Fibroblast of villous mesenchyme (primary cell): Measurements from ENCODE around the gene IL1RAPL2. TPM values are rescaled to one million over a fixed set of nuclear protein-coding genes. Genes with fewer than 3 reads are reported as not detected.

Source experiments
- DNase-seq: peaks from one replicate; pipeline ENCODE4 v3.0.0-alpha.2; 2010; ENCODE audit warnings: low read depth
- H3K4me3 ChIP-seq: 2 replicates; pipeline ENCODE4 v1.5.1; 2011; ENCODE audit warnings: low read depth, mild to moderate bottlenecking, low read length
- total RNA-seq: library from RNA; depleted of rRNA; stranded (reverse); fragments of >200 nt; gene quantifications from 2 replicates; pipeline ENCODE4 v1.2.3, GENCODE V29; 2012
- TF ChIP-seq, protein P1 (sequence below): IDR thresholded peaks from 2 replicates; pipeline ENCODE4 v1.5.1; 2012; ENCODE audit warnings: low read depth, mild to moderate bottlenecking, low read length; ENCODE audit not compliant: insufficient read depth

The IL1RAPL2 gene
- total RNA-seq, 1 donor = 0.43 TPM

DNA sequence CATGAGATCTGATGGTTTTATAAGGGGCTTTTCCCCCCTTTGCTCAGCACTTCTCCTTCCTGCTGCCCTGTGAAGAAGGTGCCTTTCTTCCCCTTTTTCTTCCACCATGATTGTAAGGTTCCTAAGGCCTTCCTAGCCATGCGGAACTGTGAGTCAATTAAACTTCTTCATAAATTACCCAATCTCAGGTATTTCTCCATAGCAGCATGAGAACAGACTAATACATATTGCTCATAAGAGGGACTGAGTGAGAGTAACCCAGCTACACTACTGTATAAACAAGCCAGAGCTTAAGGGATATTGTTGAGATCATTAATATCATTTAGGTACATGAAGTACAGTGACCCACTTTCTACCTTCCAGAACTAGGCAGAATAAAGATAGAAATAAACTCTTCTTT is 551.6 kb downstream of the IL1RAPL2 start:
- TF ChIP-seq, protein P1, sequence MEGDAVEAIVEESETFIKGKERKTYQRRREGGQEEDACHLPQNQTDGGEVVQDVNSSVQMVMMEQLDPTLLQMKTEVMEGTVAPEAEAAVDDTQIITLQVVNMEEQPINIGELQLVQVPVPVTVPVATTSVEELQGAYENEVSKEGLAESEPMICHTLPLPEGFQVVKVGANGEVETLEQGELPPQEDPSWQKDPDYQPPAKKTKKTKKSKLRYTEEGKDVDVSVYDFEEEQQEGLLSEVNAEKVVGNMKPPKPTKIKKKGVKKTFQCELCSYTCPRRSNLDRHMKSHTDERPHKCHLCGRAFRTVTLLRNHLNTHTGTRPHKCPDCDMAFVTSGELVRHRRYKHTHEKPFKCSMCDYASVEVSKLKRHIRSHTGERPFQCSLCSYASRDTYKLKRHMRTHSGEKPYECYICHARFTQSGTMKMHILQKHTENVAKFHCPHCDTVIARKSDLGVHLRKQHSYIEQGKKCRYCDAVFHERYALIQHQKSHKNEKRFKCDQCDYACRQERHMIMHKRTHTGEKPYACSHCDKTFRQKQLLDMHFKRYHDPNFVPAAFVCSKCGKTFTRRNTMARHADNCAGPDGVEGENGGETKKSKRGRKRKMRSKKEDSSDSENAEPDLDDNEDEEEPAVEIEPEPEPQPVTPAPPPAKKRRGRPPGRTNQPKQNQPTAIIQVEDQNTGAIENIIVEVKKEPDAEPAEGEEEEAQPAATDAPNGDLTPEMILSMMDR = no peak
- no peak for DNase-seq
- no peak overlapping the region for H3K4me3 ChIP-seq

DNA sequence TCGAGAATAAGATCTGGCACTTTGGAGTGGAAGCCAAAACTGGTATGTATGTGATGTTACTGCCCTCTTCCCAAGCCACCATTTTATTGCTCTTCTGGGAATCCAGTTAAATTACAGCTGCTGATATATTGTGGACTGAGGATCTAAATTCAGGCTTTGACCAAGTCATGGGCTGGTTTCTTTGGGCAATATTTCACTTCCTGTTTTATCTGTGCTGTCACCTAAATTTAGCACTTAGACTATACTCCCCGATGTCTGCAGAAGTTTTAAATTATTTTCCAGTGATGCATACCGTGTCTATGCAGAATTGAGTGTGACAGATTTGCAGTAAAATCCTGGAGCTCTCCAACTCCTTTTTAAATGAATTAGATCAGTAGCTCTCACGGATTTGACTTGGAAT is 554.5 kb downstream of the IL1RAPL2 start:
- TF ChIP-seq, protein P1 = no peak
- no peak overlapping the region for H3K4me3 ChIP-seq
- DNase-seq = no peak

DNA sequence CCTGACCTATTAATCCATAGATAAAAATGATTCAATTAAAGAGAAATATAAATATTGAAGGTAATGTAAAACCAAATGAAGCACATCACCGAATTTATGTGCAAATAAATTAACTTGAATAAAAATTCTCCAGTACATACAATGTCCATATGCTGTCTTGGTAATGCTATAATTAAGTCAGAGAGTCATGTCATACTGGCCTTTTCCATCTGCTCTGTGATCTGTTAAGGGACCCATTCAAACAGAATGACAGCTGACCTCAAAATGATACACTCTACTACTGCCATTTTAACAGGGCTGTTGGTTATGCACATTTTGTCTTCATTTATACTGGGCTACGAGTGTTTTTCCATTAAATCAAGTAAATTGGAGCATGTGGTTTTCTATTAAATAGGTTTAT is 555.2 kb downstream of the IL1RAPL2 start:
- DNase-seq = no peak
- TF ChIP-seq, protein P1 = no peak
- no peak overlapping the region for H3K4me3 ChIP-seq

DNA sequence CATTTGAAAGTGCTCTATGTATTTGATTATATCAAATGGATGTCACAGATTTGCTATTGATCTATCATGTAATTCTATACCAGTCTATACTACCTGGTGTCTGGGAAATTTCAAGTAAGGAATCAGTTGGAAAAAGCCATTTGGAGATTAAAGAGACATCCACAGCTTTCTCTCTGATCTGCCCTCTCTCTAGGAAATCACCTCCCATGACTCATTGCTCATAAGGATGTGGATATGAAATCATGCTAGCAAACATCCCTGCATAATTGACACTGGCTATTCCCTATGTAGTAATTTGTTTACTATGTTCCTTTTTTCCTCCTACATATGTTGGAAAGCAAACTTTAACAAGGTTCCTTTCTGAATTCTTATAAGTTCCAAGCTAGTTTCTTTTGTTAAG is 560.2 kb downstream of the IL1RAPL2 start:
- TF ChIP-seq, protein P1 = no peak

DNA sequence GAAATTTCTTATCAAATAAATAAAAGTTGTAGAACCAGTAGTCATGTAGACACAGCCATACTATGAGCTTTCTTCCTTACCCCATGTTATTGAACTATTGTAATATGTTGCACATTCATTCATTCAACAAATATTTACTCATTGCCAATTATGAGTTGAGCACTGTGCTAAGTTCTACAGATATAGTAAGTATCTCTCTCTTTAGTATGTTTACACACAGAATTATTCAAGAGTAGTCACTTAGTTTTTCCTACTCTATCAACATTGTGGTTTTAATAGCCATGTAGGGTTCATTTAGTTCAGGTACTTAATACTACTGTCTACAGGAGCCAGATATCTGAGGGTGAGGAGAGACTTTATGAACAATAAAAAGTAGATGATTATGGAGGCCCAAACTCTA is 568.3 kb downstream of the IL1RAPL2 start:
- H3K4me3 ChIP-seq = no peak overlapping the region
- no peak for DNase-seq
- TF ChIP-seq, protein P1 = no peak

More for the DNA sequence above, 560.2 kb downstream of the IL1RAPL2 start:
- DNase-seq = no peak
- no peak overlapping the region for H3K4me3 ChIP-seq

DNA sequence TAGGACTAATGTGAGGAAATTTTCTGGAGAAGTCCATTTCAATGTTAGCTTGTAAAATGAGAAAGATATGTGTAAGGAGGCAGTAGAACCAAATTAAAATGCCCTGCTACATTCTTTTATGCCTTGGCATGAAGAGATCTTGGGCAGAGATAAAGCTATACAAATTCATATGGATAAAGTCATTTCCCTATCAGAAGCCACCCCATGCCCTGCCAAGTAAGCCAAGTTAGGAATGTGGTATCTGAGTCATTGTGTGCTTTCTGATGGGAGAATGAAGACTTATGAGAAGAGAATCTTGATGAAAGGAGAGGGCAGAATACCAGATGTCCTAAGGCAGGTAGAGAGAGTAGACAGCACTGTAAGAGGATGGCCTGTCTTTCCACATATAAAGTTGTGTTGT is 570.8 kb downstream of the IL1RAPL2 start:
- TF ChIP-seq, protein P1 = no peak
- H3K4me3 ChIP-seq = no peak overlapping the region
- no peak for DNase-seq

DNA sequence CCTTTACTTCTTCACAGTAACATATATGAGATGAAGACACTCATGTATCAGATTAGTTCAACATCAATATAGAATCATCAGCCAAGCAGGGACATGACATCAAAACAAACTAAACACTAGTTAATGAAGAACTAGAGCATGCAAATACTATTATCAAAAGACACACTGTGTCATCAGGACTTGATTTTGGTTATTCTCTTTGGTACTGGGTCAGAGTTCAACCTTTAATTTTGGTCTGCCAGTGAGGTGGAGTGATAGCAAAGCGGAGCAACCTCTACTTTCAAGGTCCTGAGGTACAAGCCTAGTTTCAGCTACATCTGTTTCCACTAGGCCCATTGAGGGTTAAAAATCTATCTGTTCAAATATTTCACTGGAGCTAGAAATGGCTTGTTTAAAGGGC is 584.0 kb downstream of the IL1RAPL2 start:
- TF ChIP-seq, protein P1 = no peak
- H3K4me3 ChIP-seq = no peak overlapping the region
- no peak for DNase-seq
